MCF 10A (cell line): ENCODE results near the gene ST6GALNAC4. TPM values are rescaled to one million over a fixed set of nuclear protein-coding genes. Genes with fewer than 3 reads are reported as not detected.
A peak's percentile ranks its signal among the peaks of the same experiment; 100 is the strongest.

Source experiments
- BruUV-seq: library from RNA; stranded (reverse); fragments of 400-500 nt; replicated peaks from 2 replicates; lab custom pipeline; 2021; lab: Mats Ljungman, UMichigan
- CTCF ChIA-PET: fragments of 300-600 bp; sonication (Branson Sonifier 250); formaldehyde crosslinking; extraction: SDS; loops from one replicate; lab custom pipeline; 2021; ENCODE audit warnings: antibody characterized with exemption, inconsistent platforms; lab: Yijun Ruan, JAX
- POLR2A ChIA-PET: fragments of 300-600, 350-650 bp; sonication (Branson Sonifier 250); formaldehyde crosslinking; extraction: SDS; loops from one replicate; lab custom pipeline; 2020; ENCODE audit warnings: antibody characterized with exemption, inconsistent platforms; lab: Yijun Ruan, JAX
- DNase-seq: peaks from one replicate; pipeline ENCODE4 v3.0.0-alpha.2; 2018; ENCODE audit not compliant: unreplicated experiment
- H3K27ac Mint-ChIP-seq: one replicate; pipeline ENCODE4 v1.8.0; 2022; ENCODE audit warnings: mild to moderate bottlenecking, low read depth, mixed read lengths; ENCODE audit not compliant: unreplicated experiment
- H3K27me3 Mint-ChIP-seq: one replicate; pipeline ENCODE4 v1.8.0; 2022; ENCODE audit warnings: mixed read lengths; ENCODE audit not compliant: insufficient read depth, unreplicated experiment
- H3K36me3 Mint-ChIP-seq: one replicate; pipeline ENCODE4 v1.8.0; 2022; ENCODE audit warnings: mild to moderate bottlenecking, moderate library complexity, mixed read lengths; ENCODE audit not compliant: insufficient read depth, unreplicated experiment
- H3K4me1 Mint-ChIP-seq: one replicate; pipeline ENCODE4 v1.8.0; 2022; ENCODE audit warnings: mixed read lengths; ENCODE audit not compliant: insufficient read depth, unreplicated experiment
- H3K4me3 Mint-ChIP-seq: one replicate; pipeline ENCODE4 v1.8.0; 2022; ENCODE audit warnings: mild to moderate bottlenecking, moderate library complexity, mixed read lengths; ENCODE audit not compliant: unreplicated experiment
- H3K9me3 Mint-ChIP-seq: one replicate; pipeline ENCODE4 v1.8.0; 2022; ENCODE audit warnings: mixed read lengths; ENCODE audit not compliant: unreplicated experiment
- intact Hi-C: fragments of 100-400 bp; cut with micrococcal nuclease; formaldehyde crosslinking; loops from 2 replicates; pipeline ENCODE4 v1.14.1; 2022
- total RNA-seq: library from RNA; stranded (reverse); gene quantifications from 2 replicates; pipeline ENCODE4 v1.2.3, GENCODE V29; 2022
- TF ChIP-seq, protein P1 (sequence below): fragments of 200-600 bp; IDR thresholded peaks from one replicate; pipeline ENCODE4 v1.8.0; 2022; ENCODE audit warnings: antibody characterized with exemption, mild to moderate bottlenecking; ENCODE audit not compliant: unreplicated experiment

Gene ST6GALNAC4
- total RNA-seq, 1 experiment from 2014 or later = 39.5 TPM

GRCh38 chr9:127925959-127926905, 9.4 kb upstream of the ST6GALNAC4 start:
- Mint-ChIP-seq H3K36me3 (no peaks in the 10 kb centered on the region), H3K4me1 (peaks cover 8% of the 10 kb centered on the region), H3K9me3 (no peaks in the 10 kb centered on the region), H3K27me3 (no peaks in the 10 kb centered on the region), H3K27ac (no peak overlapping the region), H3K4me3 (no peak overlapping the region)
- TF ChIP-seq, protein P1, sequence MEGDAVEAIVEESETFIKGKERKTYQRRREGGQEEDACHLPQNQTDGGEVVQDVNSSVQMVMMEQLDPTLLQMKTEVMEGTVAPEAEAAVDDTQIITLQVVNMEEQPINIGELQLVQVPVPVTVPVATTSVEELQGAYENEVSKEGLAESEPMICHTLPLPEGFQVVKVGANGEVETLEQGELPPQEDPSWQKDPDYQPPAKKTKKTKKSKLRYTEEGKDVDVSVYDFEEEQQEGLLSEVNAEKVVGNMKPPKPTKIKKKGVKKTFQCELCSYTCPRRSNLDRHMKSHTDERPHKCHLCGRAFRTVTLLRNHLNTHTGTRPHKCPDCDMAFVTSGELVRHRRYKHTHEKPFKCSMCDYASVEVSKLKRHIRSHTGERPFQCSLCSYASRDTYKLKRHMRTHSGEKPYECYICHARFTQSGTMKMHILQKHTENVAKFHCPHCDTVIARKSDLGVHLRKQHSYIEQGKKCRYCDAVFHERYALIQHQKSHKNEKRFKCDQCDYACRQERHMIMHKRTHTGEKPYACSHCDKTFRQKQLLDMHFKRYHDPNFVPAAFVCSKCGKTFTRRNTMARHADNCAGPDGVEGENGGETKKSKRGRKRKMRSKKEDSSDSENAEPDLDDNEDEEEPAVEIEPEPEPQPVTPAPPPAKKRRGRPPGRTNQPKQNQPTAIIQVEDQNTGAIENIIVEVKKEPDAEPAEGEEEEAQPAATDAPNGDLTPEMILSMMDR = no peak
- BruUV-seq = no TSS peak
- ChIA-PET CTCF (interaction anchor here (0.7 to 1.3 kb wide), 3 partner anchors 44 to 191 kb away, joined by 3 to 4 read pairs (median 3); partner anchors contain the start of gene TOR2A), POLR2A (no interaction called here)
- no peak for DNase-seq
- intact Hi-C loops = loop anchor here (10.0 kb wide), 1 partner anchor 711 kb away; no protein-coding TSS in a partner anchor

DNA sequence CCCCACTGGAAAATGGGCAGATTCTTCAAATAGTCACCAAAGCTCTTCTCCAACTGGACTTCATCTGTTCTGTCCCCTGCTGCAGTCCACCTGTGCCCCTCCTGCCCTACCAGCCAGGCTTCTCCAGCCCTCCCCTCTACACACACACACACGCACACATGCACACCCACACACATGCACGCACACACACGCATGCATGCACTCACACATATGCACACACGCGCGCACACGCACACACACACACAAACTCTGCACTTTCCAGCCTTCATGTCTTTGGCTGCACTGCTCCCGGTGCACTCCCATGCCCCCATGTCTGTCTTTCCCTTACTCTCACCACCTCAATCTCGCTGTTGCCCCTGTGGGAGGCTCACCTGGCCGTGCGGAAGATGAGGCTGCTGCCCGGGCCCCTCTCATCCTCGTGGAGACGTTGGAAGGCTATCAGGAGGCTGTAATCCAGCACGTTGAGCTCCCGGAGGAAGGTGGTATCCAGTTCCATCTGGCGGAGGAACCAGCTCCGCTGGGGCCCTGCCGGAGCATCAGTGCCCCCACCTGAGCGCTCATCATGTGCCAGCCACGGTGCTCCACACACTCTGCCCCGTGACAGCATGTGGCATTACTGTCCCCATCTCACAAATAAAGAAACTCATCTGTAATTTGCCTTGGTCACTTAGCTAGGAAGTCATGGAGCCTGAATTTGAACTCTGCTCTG, 8.0 kb upstream of the ST6GALNAC4 start:
- Mint-ChIP-seq H3K4me1 (peaks cover 14% of the 10 kb centered on the region), H3K4me3 (no peak overlapping the region), H3K9me3 (no peaks in the 10 kb centered on the region), H3K27me3 (no peaks in the 10 kb centered on the region), H3K36me3 (no peaks in the 10 kb centered on the region), H3K27ac (no peak overlapping the region)
- DNase-seq = no peak
- TF ChIP-seq, protein P1 = no peak
- CTCF ChIA-PET = interaction anchor here (0.7 to 1.8 kb wide), 5 partner anchors 15 to 190 kb away, joined by 3 to 6 read pairs (median 3); partner anchors contain the start of gene TOR2A
- intact Hi-C loops = loop anchor here (10.0 kb wide), 1 partner anchor 710 kb away; no protein-coding TSS in a partner anchor
- BruUV-seq = no TSS peak
- POLR2A ChIA-PET = no interaction called here

DNA sequence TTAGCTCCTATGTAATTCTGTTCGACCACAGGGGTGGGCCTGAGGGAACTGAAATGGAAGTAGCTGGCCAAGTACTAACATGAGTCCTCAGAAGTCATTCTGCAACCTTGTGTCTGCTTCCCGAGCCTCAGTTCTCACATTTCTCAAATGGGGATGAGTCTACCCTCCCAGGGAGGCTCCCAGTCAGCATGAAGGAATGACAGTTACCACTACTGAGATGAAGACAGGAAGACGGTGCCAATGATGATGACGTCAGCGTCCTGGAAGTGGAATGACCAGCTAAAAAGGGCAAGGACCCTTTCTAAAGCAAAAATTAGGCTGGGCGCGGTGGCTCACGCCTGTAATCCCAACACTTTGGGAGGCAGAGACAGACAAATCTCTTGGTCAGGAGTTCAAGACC, 6.9 kb upstream of the ST6GALNAC4 start:
- Mint-ChIP-seq H3K4me1 (peaks cover 25% of the 10 kb centered on the region), H3K9me3 (no peaks in the 10 kb centered on the region), H3K27ac (no peak overlapping the region), H3K36me3 (no peaks in the 10 kb centered on the region), H3K4me3 (no peak overlapping the region), H3K27me3 (no peaks in the 10 kb centered on the region)
- POLR2A ChIA-PET = interaction anchor here (0.5 to 0.7 kb wide), 3 partner anchors 21 to 155 kb away, joined by 3 read pairs; no protein-coding TSS in a partner anchor
- CTCF ChIA-PET = interaction anchor here (0.6 to 5.0 kb wide), 7 partner anchors 10 to 336 kb away, joined by 3 to 51 read pairs (median 4); no protein-coding TSS in a partner anchor
- no TSS peak for BruUV-seq
- intact Hi-C loops = loop anchor here (10.0 kb wide), 1 partner anchor 709 kb away; no protein-coding TSS in a partner anchor
- TF ChIP-seq, protein P1 = no peak
- DNase-seq = peak; percentile 86
